SK-N-SH (cell line): Measurements from ENCODE around the gene LRRC8E. TPM values are rescaled to one million over a fixed set of nuclear protein-coding genes. Genes with fewer than 3 reads are reported as not detected.
A peak's percentile ranks its signal among the peaks of the same experiment; 100 is the strongest.

Experiments
- CTCF ChIA-PET: fragments of 300-600, 350-600 bp; formaldehyde crosslinking; extraction: SDS; loops from one replicate; lab custom pipeline; 2021; lab: Yijun Ruan, JAX
- POLR2A ChIA-PET: fragments of 350-600 bp; sonication (Branson Sonifier 250); formaldehyde crosslinking; extraction: SDS; loops from one replicate; lab custom pipeline; 2020; ENCODE audit warnings: antibody characterized with exemption, inconsistent platforms; lab: Yijun Ruan, JAX
- DNase-seq: peaks from one replicate; pipeline ENCODE4 v3.0.0; 2012
- H2AFZ ChIP-seq: fragments of 200-600 bp; sonication (generic); 2 replicates; pipeline ENCODE4 v1.8.1; 2016; ENCODE audit warnings: antibody characterized with exemption, mild to moderate bottlenecking, low read depth
- H3F3A ChIP-seq: fragments of 200-600 bp; sonication (generic); replicated peaks from 2 replicates; pipeline ENCODE3; 2016; ENCODE audit warnings: antibody characterized with exemption, mild to moderate bottlenecking; ENCODE audit not compliant: insufficient read depth
- H3K27ac ChIP-seq, 2 experiments: fragments of 200-500 bp in 1 of 2; fragments of 200-600 bp in 1 of 2; sonication (Bioruptor generic) in 1 of 2; sonication (generic), shearing (Covaris generic) in 1 of 2; 2 replicates each; pipeline versions ENCODE4 v1.5.1 to v1.6.1; 2014 to 2016; ENCODE audit warnings: low read depth in 2 of 2, inconsistent platforms in 1 of 2, low read length in 1 of 2, mild to moderate bottlenecking in 1 of 2, mixed read lengths in 1 of 2
- H3K27me3 ChIP-seq: fragments of 200-600 bp; sonication (generic), shearing (Covaris generic); 2 replicates; pipeline ENCODE4 v1.6.1; 2016; ENCODE audit warnings: mixed run types; ENCODE audit not compliant: insufficient read depth
- H3K36me3 ChIP-seq, 2 experiments: fragments of 200-500 bp in 1 of 2; fragments of 200-600 bp in 1 of 2; sonication (Bioruptor generic) in 1 of 2; sonication (generic) in 1 of 2; replicated peaks in 1 of 2; 2 replicates each; pipeline versions ENCODE3 to v1.5.1; 2014 to 2016; ENCODE audit warnings: low read length in 1 of 2, mild to moderate bottlenecking in 1 of 2; ENCODE audit not compliant: insufficient read depth in 2 of 2, control insufficient read depth in 1 of 2
- H3K4me1 ChIP-seq, 2 experiments: fragments of 200-500 bp in 1 of 2; fragments of 200-600 bp in 1 of 2; sonication (Bioruptor generic) in 1 of 2; sonication (generic), shearing (Covaris generic) in 1 of 2; 2 replicates each; pipeline versions ENCODE4 v1.5.1 to v1.6.1; 2014 to 2016; ENCODE audit warnings: low read depth in 1 of 2, low read length in 1 of 2, mixed run types in 1 of 2; ENCODE audit not compliant: insufficient read depth in 2 of 2, control insufficient read depth in 1 of 2
- H3K4me2 ChIP-seq: fragments of 200-600 bp; sonication (generic), shearing (Covaris generic); 2 replicates; pipeline ENCODE4 v1.6.1; 2017; ENCODE audit warnings: mixed run types
- H3K4me3 ChIP-seq, 2 experiments: fragments of 200-500 bp in 1 of 2; fragments of 200-600 bp in 1 of 2; sonication (Bioruptor generic) in 1 of 2; sonication (generic), shearing (Covaris generic) in 1 of 2; 2 replicates each; pipeline versions ENCODE4 v1.5.1 to v1.8.1; 2014 to 2016; ENCODE audit warnings: low read depth in 2 of 2, inconsistent platforms in 1 of 2, low read length in 1 of 2, mild to moderate bottlenecking in 1 of 2, mixed read lengths in 1 of 2, moderate library complexity in 1 of 2
- H3K79me2 ChIP-seq: fragments of 200-600 bp; sonication (generic); 2 replicates; pipeline ENCODE4 v1.8.1; 2017; ENCODE audit warnings: mild to moderate bottlenecking; ENCODE audit not compliant: insufficient read depth
- H3K9ac ChIP-seq: fragments of 200-600 bp; sonication (generic); 2 replicates; pipeline ENCODE4 v1.6.1; 2017; ENCODE audit warnings: mixed run types
- H3K9me2 ChIP-seq: fragments of 200-600 bp; sonication (generic); 2 replicates; pipeline ENCODE4 v1.6.1; 2017; ENCODE audit warnings: mixed run types
- H3K9me3 ChIP-seq: fragments of 200-600 bp; sonication (generic); 2 replicates; pipeline ENCODE4 v1.6.1; 2017; ENCODE audit warnings: mixed run types, mild to moderate bottlenecking, moderate library complexity
- H4K20me1 ChIP-seq: fragments of 200-600 bp; sonication (generic); 2 replicates; pipeline ENCODE4 v1.6.1; 2017; ENCODE audit warnings: mild to moderate bottlenecking, mixed run types; ENCODE audit not compliant: insufficient read depth
- ELF1 ChIP-seq: IDR thresholded peaks from 2 replicates; pipeline ENCODE4 v1.4.0; 2012
- EZH2phosphoT487 ChIP-seq: fragments of 200-600 bp; sonication (generic); IDR thresholded peaks from 2 replicates; pipeline ENCODE4 v1.6.1; 2017; ENCODE audit warnings: low read depth, mixed run types, mild to moderate bottlenecking, antibody characterized with exemption, moderate library complexity, borderline replicate concordance
- JUND ChIP-seq: IDR thresholded peaks from 2 replicates; pipeline ENCODE4 v1.4.0; 2012
- MEF2A ChIP-seq: IDR thresholded peaks from 2 replicates; pipeline ENCODE4 v1.4.0; 2012; ENCODE audit warnings: low read depth, borderline replicate concordance
- NFIC ChIP-seq: IDR thresholded peaks from 2 replicates; pipeline ENCODE4 v1.4.0; 2012; ENCODE audit warnings: borderline replicate concordance
- PBX3 ChIP-seq: IDR thresholded peaks from 2 replicates; pipeline ENCODE4; 2012
- POLR2AphosphoS5 ChIP-seq: IDR thresholded peaks from 2 replicates; pipeline ENCODE4 v1.6.1; 2012; ENCODE audit warnings: low read depth, low read length
- RAD21 ChIP-seq: IDR thresholded peaks from 2 replicates; pipeline ENCODE4 v1.6.1; 2012; ENCODE audit warnings: mild to moderate bottlenecking, low read length
- SIN3A ChIP-seq: IDR thresholded peaks from 2 replicates; pipeline ENCODE4 v1.6.1; 2012; ENCODE audit warnings: low read depth, mild to moderate bottlenecking, low read length, moderate library complexity, borderline replicate concordance
- SMC3 ChIP-seq: IDR thresholded peaks from 2 replicates; pipeline ENCODE4 v1.6.1; 2012; ENCODE audit warnings: low read depth, low read length, improper control_type of control experiment
- TAF1 ChIP-seq: IDR thresholded peaks from 2 replicates; pipeline ENCODE4 v1.6.1; 2012; ENCODE audit warnings: low read depth, mild to moderate bottlenecking, low read length, moderate library complexity, borderline replicate concordance
- USF1 ChIP-seq: IDR thresholded peaks from 2 replicates; pipeline ENCODE4 v1.4.0; 2012; ENCODE audit warnings: low read depth, borderline replicate concordance
- USF2 ChIP-seq: fragments of 150-350 bp; IDR thresholded peaks from 2 replicates; pipeline ENCODE4 v1.6.1; 2017; ENCODE audit warnings: antibody characterized with exemption, low read length, low read depth, borderline replicate concordance
- YY1 ChIP-seq: IDR thresholded peaks from 2 replicates; pipeline ENCODE4 v1.4.0; 2012; ENCODE audit warnings: low read depth, mild to moderate bottlenecking
- WGBS: methylation state at CpG from one replicate; pipeline ENCODE4 v1.1.6; 2017; ENCODE audit warnings: low lambda C conversion rate; 5-methylcytosine and 5-hydroxymethylcytosine counted together
- polyA plus RNA-seq, 3 experiments: library from polyadenylated mRNA; depleted of rRNA; stranded (reverse); fragments of >200 nt; gene quantifications; 2 replicates each; pipeline ENCODE4 v1.2.3, GENCODE V29; 2012

LRRC8E gene
- polyA plus RNA-seq, 1 of the 3 experiments (the other 2 are of a cell fraction): 0.02 TPM

DNA sequence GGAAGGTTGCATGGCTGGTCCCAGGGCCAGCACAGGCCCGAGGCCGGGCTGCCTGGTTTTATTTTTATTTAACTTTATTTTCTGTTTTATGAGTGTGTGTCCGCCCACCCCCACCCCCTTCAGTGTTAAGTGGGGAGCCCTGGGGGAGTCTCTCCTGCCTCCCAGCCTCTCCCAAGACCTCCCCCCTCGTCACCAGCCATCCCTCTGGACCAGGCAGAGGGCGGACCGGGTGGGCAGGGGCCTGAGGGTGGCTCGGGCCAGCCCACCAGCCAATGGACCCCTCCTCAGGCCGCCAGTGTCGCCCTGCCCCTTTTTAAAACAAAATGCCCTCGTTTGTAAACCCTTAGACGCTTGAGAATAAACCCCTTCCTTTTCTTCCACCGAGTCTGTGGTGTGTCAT lies 25.8 kb downstream of the LRRC8E start:
- H3K4me1 ChIP-seq: peaks cover 0 to 9% of the 10 kb centered on the region in 2 experiments; a peak in 2 of 4 replicates
- DNase-seq: no peak
- no peak overlapping the region for H3K9ac ChIP-seq
- H3K27ac ChIP-seq: no peak overlapping the region
- H4K20me1 ChIP-seq: no peaks in the 10 kb centered on the region
- no peak overlapping the region for H3K4me3 ChIP-seq
- TF ChIP-seq PBX3 (0 out of 2 replicates have a peak, but pooled peaks have one; percentile 16), EZH2phosphoT487 (no peak), NFIC (no peak)
- H2AFZ ChIP-seq: no peak overlapping the region
- no peaks in the 10 kb centered on the region for H3K79me2 ChIP-seq
- ChIA-PET POLR2A (no interaction called here), CTCF (no interaction called here)
- H3F3A ChIP-seq: peaks cover 6% of the 10 kb centered on the region
- no peaks in the 10 kb centered on the region for H3K9me2 ChIP-seq
- H3K27me3 ChIP-seq: peaks cover 7% of the 10 kb centered on the region; the same call in 1 of the 2 replicates
- WGBS: 83% methylated on average over 12 of the region's 12 CpGs
- H3K36me3 ChIP-seq: peaks cover 0 to 35% of the 10 kb centered on the region in 2 experiments
- no peak overlapping the region for H3K4me2 ChIP-seq
- H3K9me3 ChIP-seq: no peaks in the 10 kb centered on the region

- Histone ChIP-seq H3K9ac (no peak within 1 kb of the TSS), H4K20me1 (no peaks in the 10 kb centered on the region), H3K9me3 (no peaks in the 10 kb centered on the region), H3K9me2 (no peaks in the 10 kb centered on the region), H3K36me3 (peaks cover 0 to 31% of the 10 kb centered on the region in 2 experiments), H3K4me2 (no peak within 1 kb of the TSS), H3F3A (peaks cover 7% of the 10 kb centered on the region), H3K4me1 (peaks cover 0 to 10% of the 10 kb centered on the region in 2 experiments; a peak in 2 of 4 replicates), H3K27me3 (peaks cover 7% of the 10 kb centered on the region; the same call in 1 of the 2 replicates), H2AFZ (no peak within 1 kb of the TSS), H3K4me3 (no peak within 1 kb of the TSS), H3K27ac (no peak within 1 kb of the TSS), H3K79me2 (no peaks in the 10 kb centered on the region)
- ChIA-PET POLR2A (no interaction called here), CTCF (interaction anchor here (4.5 kb wide), 1 partner anchor 62 kb away, joined by 26 read pairs; no protein-coding TSS in a partner anchor)
- TF ChIP-seq JUND (no peak), SIN3A (no peak), EZH2phosphoT487 (no peak), SMC3 (no peak), USF1 (no peak), POLR2AphosphoS5 (no peak; the same call in 1 of the 2 replicates), RAD21 (no peak), MEF2A (no peak), USF2 (no peak), YY1 (no peak), ELF1 (no peak), PBX3 (no peak), NFIC (no peak), TAF1 (no peak)
- DNase-seq: no peak
- WGBS: 87% methylated on average over 3 of the region's 12 CpGs
Observed at GRCh38 chr19:7914598-7915045, 26.3 kb downstream of the LRRC8E start, which contains the start of gene TGFBR3L. Gene TGFBR3L (plus strand): TSS chr19:7914830.
